PC-3 (cell line): ENCODE results near the gene CCDC28B. TPM values are rescaled to one million over a fixed set of nuclear protein-coding genes. Genes with fewer than 3 reads are reported as not detected.

ENCODE experiments used
- ATAC-seq: fragments of 200-7000 bp; cut with Tn5 transposase; 2 replicates; pipeline ENCODE4 v1.9.1; 2020; ENCODE audit warnings: mild to moderate bottlenecking, moderate library complexity
- BruUV-seq: library from RNA; stranded (reverse); fragments of 400-500 nt; replicated peaks from 2 replicates; lab custom pipeline; 2021; lab: Mats Ljungman, UMichigan
- CTCF ChIA-PET: fragments of 300-600 bp; sonication (Branson Sonifier 250); formaldehyde crosslinking; loops from one replicate; lab custom pipeline; 2022; ENCODE audit warnings: antibody characterized with exemption; lab: Charles Lee
- POLR2A ChIA-PET: fragments of 300-600 bp; sonication (Branson Sonifier 250); formaldehyde crosslinking; loops from one replicate; lab custom pipeline; 2022; ENCODE audit warnings: antibody characterized with exemption; ENCODE audit not compliant: unreplicated experiment; lab: Charles Lee
- DNase-seq: peaks from one replicate; pipeline ENCODE4 v3.0.0-alpha.2; 2015
- H2AFZ ChIP-seq: fragments of 300-600 bp; sonication (generic); 2 replicates; pipeline ENCODE4 v1.6.0; 2016; ENCODE audit warnings: antibody characterized with exemption, low read length
- H3F3A ChIP-seq: fragments of 300-600 bp; sonication (generic); one replicate; pipeline ENCODE4 v1.6.0; 2017; ENCODE audit warnings: antibody characterized with exemption, low read length, control low read depth, mild to moderate bottlenecking; ENCODE audit not compliant: unreplicated experiment
- H3K27ac ChIP-seq: fragments of 300-600 bp; sonication (generic); 2 replicates; pipeline ENCODE4 v1.5.1; 2016; ENCODE audit warnings: mild to moderate bottlenecking, low read length
- H3K27me3 ChIP-seq: fragments of 300-600 bp; sonication (generic); 2 replicates; pipeline ENCODE4 v1.6.1; 2016; ENCODE audit warnings: low read length, mixed read lengths
- H3K36me3 ChIP-seq: fragments of 300-600 bp; sonication (generic); 2 replicates; pipeline ENCODE4 v1.6.1; 2016; ENCODE audit warnings: low read depth, mixed run types, low read length, mixed read lengths
- H3K4me1 ChIP-seq: fragments of 300-600 bp; sonication (generic); 2 replicates; pipeline ENCODE4 v1.5.1; 2016; ENCODE audit warnings: low read length; ENCODE audit not compliant: insufficient read depth
- H3K4me2 ChIP-seq: fragments of 300-600 bp; sonication (generic); 2 replicates; pipeline ENCODE4 v1.6.0; 2016; ENCODE audit warnings: low read length
- H3K4me3 ChIP-seq: fragments of 300-600 bp; sonication (generic); 2 replicates; pipeline ENCODE4 v1.5.1; 2016; ENCODE audit warnings: mild to moderate bottlenecking, low read length, mixed read lengths
- H3K79me2 ChIP-seq: fragments of 300-600 bp; sonication (generic); 2 replicates; pipeline ENCODE4 v1.6.1; 2017; ENCODE audit warnings: low read length, mixed read lengths
- H3K9ac ChIP-seq: fragments of 300-600 bp; sonication (generic); 2 replicates; pipeline ENCODE4 v1.6.0; 2016; ENCODE audit warnings: mild to moderate bottlenecking, low read length
- H3K9me2 ChIP-seq: fragments of 300-600 bp; sonication (generic); replicated peaks from 2 replicates; pipeline ENCODE4 v1.6.1; 2016; ENCODE audit warnings: mixed run types, low read length, mixed read lengths
- H3K9me3 ChIP-seq: fragments of 300-600 bp; sonication (generic); 2 replicates; pipeline ENCODE4 v1.6.1; 2016; ENCODE audit warnings: low read length, mixed read lengths
- H4K20me1 ChIP-seq: fragments of 300-600 bp; sonication (generic); 2 replicates; pipeline ENCODE4 v1.6.1; 2016; ENCODE audit warnings: low read length, mixed read lengths
- CTCF ChIP-seq: fragments of 300-600 bp; sonication (generic); conservative IDR thresholded peaks from 2 replicates; pipeline ENCODE4 v1.5.1; 2017; ENCODE audit warnings: antibody characterized with exemption, low read depth, mild to moderate bottlenecking, low read length
- EZH2 ChIP-seq: fragments of 300-600 bp; sonication (generic); IDR thresholded peaks from one replicate; pipeline ENCODE4 v1.6.1; 2017; ENCODE audit warnings: antibody characterized with exemption, mild to moderate bottlenecking, low read length; ENCODE audit not compliant: unreplicated experiment
- EZH2phosphoT487 ChIP-seq: fragments of 300-600 bp; sonication (generic); IDR thresholded peaks from 2 replicates; pipeline ENCODE4 v1.6.1; 2018; ENCODE audit warnings: mild to moderate bottlenecking, antibody characterized with exemption, low read length, borderline replicate concordance
- intact Hi-C: fragments of 100-400 bp; cut with micrococcal nuclease; formaldehyde crosslinking; loops from 2 replicates; pipeline ENCODE4 v1.9.0; 2023
- total RNA-seq: library from RNA; depleted of rRNA; stranded (reverse); fragments of >200 nt; gene quantifications from 2 replicates; pipeline ENCODE4 v1.2.3, GENCODE V29; 2014

The CCDC28B gene
- total RNA-seq, 1 experiment from 2014 or later, result 4.7 TPM

GRCh38 chr1:32242341-32242851, 42.0 kb downstream of the CCDC28B start:
- no peaks in the 10 kb centered on the region for H3F3A ChIP-seq
- intact Hi-C loops, result loop anchor here (5.0 kb wide), 1 partner anchor 90 kb away; no protein-coding TSS in a partner anchor
- no peak overlapping the region for H2AFZ ChIP-seq

GRCh38 chr1:32246888-32247273, 46.5 kb downstream of the CCDC28B start, which contains the start of gene FAM167B:
Gene FAM167B (plus strand): TSS chr1:32247222. CDS start chr1:32247422, 200 bp downstream.
- Histone ChIP-seq H3K79me2 (no peaks in the 10 kb centered on the region), H3K4me3 (no peak within 1 kb of the TSS), H3K4me1 (peaks cover 16% of the 10 kb centered on the region; the same call in 1 of the 2 replicates), H3F3A (no peaks in the 10 kb centered on the region), H3K9ac (no peak within 1 kb of the TSS), H3K9me2 (no peaks in the 10 kb centered on the region), H4K20me1 (no peaks in the 10 kb centered on the region), H3K27ac (no peak within 1 kb of the TSS), H3K4me2 (no peak within 1 kb of the TSS), H3K9me3 (no peaks in the 10 kb centered on the region), H2AFZ (peak within 1 kb of the TSS; percentile 63; the same call in 1 of the 2 replicates), H3K27me3 (no peaks in the 10 kb centered on the region), H3K36me3 (no peaks in the 10 kb centered on the region)
- ChIA-PET POLR2A (no interaction called here), CTCF (interaction anchor here (0.7 to 1.4 kb wide), 2 partner anchors 47 to 104 kb away, joined by 3 read pairs; partner anchors contain the start of gene CCDC28B)
- ATAC-seq, result peak; percentile 61
- no TSS peak for BruUV-seq
- peak; percentile 56 for DNase-seq
- intact Hi-C loops, result no loop called here
- TF ChIP-seq EZH2, result no peak
- no peak for TF ChIP-seq EZH2phosphoT487
- TF ChIP-seq CTCF, result no peak

More at GRCh38 chr1:32242341-32242851, 42.0 kb downstream of the CCDC28B start:
- Histone ChIP-seq H3K27ac (no peak overlapping the region), H3K9me2 (no peaks in the 10 kb centered on the region), H3K9me3 (no peaks in the 10 kb centered on the region), H3K36me3 (no peaks in the 10 kb centered on the region), H3K4me1 (peaks cover 25% of the 10 kb centered on the region), H3K4me3 (no peak overlapping the region), H3K79me2 (no peaks in the 10 kb centered on the region), H3K27me3 (no peaks in the 10 kb centered on the region), H3K9ac (no peak overlapping the region), H3K4me2 (no peak overlapping the region), H4K20me1 (no peaks in the 10 kb centered on the region)
- POLR2A ChIA-PET, result no interaction called here
- CTCF ChIA-PET, result interaction anchor here (0.5 kb wide), 1 partner anchor 16 kb away, joined by 3 read pairs; no protein-coding TSS in a partner anchor
- DNase-seq (no peak), ATAC-seq (no peak)
- no TSS peak for BruUV-seq
- TF ChIP-seq CTCF, result no peak
- no peak for TF ChIP-seq EZH2phosphoT487
- no peak for TF ChIP-seq EZH2

- no peak overlapping the region for H3K4me2 ChIP-seq
- CTCF ChIA-PET, result interaction anchor here (1.7 kb wide), 1 partner anchor 32 kb away, joined by 13 read pairs; no protein-coding TSS in a partner anchor
- peaks cover 16% of the 10 kb centered on the region; the same call in 1 of the 2 replicates for H3K4me1 ChIP-seq
- H3K79me2 ChIP-seq, result no peaks in the 10 kb centered on the region
- DNase-seq (no peak), ATAC-seq (no peak)
- BruUV-seq, result no TSS peak
- H3K9me3 ChIP-seq, result no peaks in the 10 kb centered on the region
- no peaks in the 10 kb centered on the region for H3F3A ChIP-seq
- intact Hi-C loops, result no loop called here
- H3K9ac ChIP-seq, result no peak overlapping the region
- no peak overlapping the region for H3K27ac ChIP-seq
- no peak overlapping the region for H2AFZ ChIP-seq
- TF ChIP-seq CTCF (no peak), EZH2phosphoT487 (no peak), EZH2 (no peak)
- no peaks in the 10 kb centered on the region for H3K9me2 ChIP-seq
- POLR2A ChIA-PET, result no interaction called here
- no peak overlapping the region for H3K4me3 ChIP-seq
- H3K27me3 ChIP-seq, result no peaks in the 10 kb centered on the region
- no peaks in the 10 kb centered on the region for H4K20me1 ChIP-seq
- H3K36me3 ChIP-seq, result no peaks in the 10 kb centered on the region
Measured at GRCh38 chr1:32247452-32247851, 47.1 kb downstream of the CCDC28B start.
